Melanocyte of skin (primary cell): ENCODE measurements around the gene C10orf53. TPM values are rescaled to one million over a fixed set of nuclear protein-coding genes. Genes with fewer than 3 reads are reported as not detected.

Experiments
- total RNA-seq, 2 donors: library from RNA; depleted of rRNA; stranded (reverse); fragments of >200 nt; gene quantifications; 2 replicates each; pipeline ENCODE4 v1.2.3, GENCODE V29; 2012

Gene C10orf53
- total RNA-seq = not detected

GRCh38 chr10:49679480-49679893 is at the start of gene C10orf53:
Gene C10orf53 (plus strand): TSS chr10:49679651. CDS start chr10:49679698, 47 bp downstream.

Other genes with a start within 250 kb of the C10orf53 start
- 10 to 100 TPM; 11.0 to 19.3 TPM for gene ERCC6, start 140.5 kb upstream of the C10orf53 start, total RNA-seq
- gene SLC18A3, start 69.3 kb upstream of the C10orf53 start, total RNA-seq = not detected
- not detected for gene CHAT, start 65.6 kb upstream of the C10orf53 start, total RNA-seq
- gene OGDHL, start 82.7 kb downstream of the C10orf53 start, total RNA-seq = under 1 TPM; under 0.01 TPM